Right lobe of liver (tissue), 4 donors: ENCODE results near the gene ADGRV1.

Experiments used
- CTCF ChIP-seq, 4 donors: fragments of 200-600 bp in 3 of 4; fragments of 450-650 bp in 1 of 4; IDR thresholded peaks; one replicate each; pipeline versions ENCODE4 v1.5.1 to v1.8.0; 2016 to 2022; ENCODE audit warnings: antibody characterized with exemption in 4 of 4, mild to moderate bottlenecking in 2 of 4
- POLR2A ChIP-seq: fragments of 450-650 bp; IDR thresholded peaks from one replicate; pipeline ENCODE4 v1.6.1; 2017; ENCODE audit warnings: antibody characterized with exemption, mild to moderate bottlenecking
- donor health status: DM: no; HTN: no; CAD: no.
- donor health status: DM: no; HTN: no; CAD: no.
- donor health status: DM: no; HTN: yes; CAD: no.

- no peak for TF ChIP-seq CTCF (IDR thresholded peaks at IDR 0.05)
- TF ChIP-seq POLR2A, result no peak
Measured at GRCh38 chr5:90613918-90614504, 55.4 kb downstream of the ADGRV1 start.
